Aorta (tissue), 5 donors: ENCODE measurements around the gene MKLN1. TPM values are rescaled to one million over a fixed set of nuclear protein-coding genes. Genes with fewer than 3 reads are reported as not detected.
"Not testable (repeated sequence)": the region's sequence is repeated elsewhere in the genome, so short reads cannot be mapped to it uniquely, and the experiment has no call there.

ENCODE experiments used
- ATAC-seq: fragments of 200-7000 bp; cut with Tn5 transposase; one replicate; pipeline ENCODE4 v1.9.1; 2022; ENCODE audit warnings: moderate library complexity; ENCODE audit not compliant: low FRiP score
- DNase-seq, 2 donors: peaks; one replicate each; pipeline ENCODE4 v3.0.0-alpha.2; 2020
- H3K27ac ChIP-seq, 2 donors: one replicate each; pipeline ENCODE4 v1.5.1; 2013; ENCODE audit warnings: low read length in 2 of 2, mild to moderate bottlenecking in 2 of 2, moderate library complexity in 2 of 2, control low read depth in 1 of 2, inconsistent platforms in 1 of 2, low read depth in 1 of 2
- H3K27me3 ChIP-seq, 2 donors: one replicate each; pipeline ENCODE4 v1.6.1; 2013; ENCODE audit warnings: control low read depth in 1 of 2, low read length in 1 of 2, mild to moderate bottlenecking in 1 of 2, moderate library complexity in 1 of 2; ENCODE audit not compliant: insufficient read depth in 2 of 2, control insufficient read depth in 1 of 2
- H3K36me3 ChIP-seq, 2 donors: one replicate each; pipeline ENCODE4 v1.6.1; 2013; ENCODE audit warnings: control low read depth in 1 of 2, low read length in 1 of 2, mild to moderate bottlenecking in 1 of 2; ENCODE audit not compliant: insufficient read depth in 2 of 2, control insufficient read depth in 1 of 2
- H3K4me1 ChIP-seq, 2 donors: one replicate each; pipeline ENCODE4 v1.6.1; 2013; ENCODE audit warnings: low read length in 2 of 2, control low read depth in 1 of 2, mild to moderate bottlenecking in 1 of 2, moderate library complexity in 1 of 2; ENCODE audit not compliant: insufficient read depth in 2 of 2, control insufficient read depth in 1 of 2
- H3K4me3 ChIP-seq, 2 donors: one replicate each; pipeline ENCODE4 v1.5.1; 2013; ENCODE audit warnings: low read length in 2 of 2, control low read depth in 1 of 2, mild to moderate bottlenecking in 1 of 2
- H3K9me3 ChIP-seq: one replicate; pipeline ENCODE4 v1.6.1; 2013; ENCODE audit warnings: mild to moderate bottlenecking, low read length; ENCODE audit not compliant: control insufficient read depth
- WGBS, 2 donors: extraction: QIAGEN DNeasy Blood & Tissue Kit; methylation state at CpG; one replicate each; pipeline ENCODE4 v1.1.7; 2013; 5-methylcytosine and 5-hydroxymethylcytosine counted together
- intact Hi-C, 2 donors: fragments of 100-400 bp; cut with DNase I; formaldehyde crosslinking; loops; one replicate each; pipeline versions ENCODE4 v1.14.2 to v1.15.0; 2022
- polyA plus RNA-seq, 2 donors: library from polyadenylated mRNA; stranded (reverse); fragments of 200-250 nt; gene quantifications; one replicate each; pipeline ENCODE4 v1.2.3, GENCODE V29; 2013
- total RNA-seq, 2 donors: library from RNA; stranded (reverse); fragmentation: NEBNext Ultra II Directional; extraction: Animal tissue kit (Norgen Biotek cat#: 25700); gene quantifications; one replicate each; pipeline ENCODE4 v1.2.1, GENCODE V29; 2021
- donor health status: healthy with polysubstance abuse.
- donor health status: Bipolar disorder and iron deficiency.
- donor health status: DM: no; HTN: no; CAD: no.
- donor health status: DM: no; HTN: no; CAD: no.
- donor health status: DM: yes; HTN: yes; CAD: no.

Gene MKLN1
- total and polyA plus RNA-seq, 4 donors, result 11.5 to 91.6 (median 45.2) TPM

DNA sequence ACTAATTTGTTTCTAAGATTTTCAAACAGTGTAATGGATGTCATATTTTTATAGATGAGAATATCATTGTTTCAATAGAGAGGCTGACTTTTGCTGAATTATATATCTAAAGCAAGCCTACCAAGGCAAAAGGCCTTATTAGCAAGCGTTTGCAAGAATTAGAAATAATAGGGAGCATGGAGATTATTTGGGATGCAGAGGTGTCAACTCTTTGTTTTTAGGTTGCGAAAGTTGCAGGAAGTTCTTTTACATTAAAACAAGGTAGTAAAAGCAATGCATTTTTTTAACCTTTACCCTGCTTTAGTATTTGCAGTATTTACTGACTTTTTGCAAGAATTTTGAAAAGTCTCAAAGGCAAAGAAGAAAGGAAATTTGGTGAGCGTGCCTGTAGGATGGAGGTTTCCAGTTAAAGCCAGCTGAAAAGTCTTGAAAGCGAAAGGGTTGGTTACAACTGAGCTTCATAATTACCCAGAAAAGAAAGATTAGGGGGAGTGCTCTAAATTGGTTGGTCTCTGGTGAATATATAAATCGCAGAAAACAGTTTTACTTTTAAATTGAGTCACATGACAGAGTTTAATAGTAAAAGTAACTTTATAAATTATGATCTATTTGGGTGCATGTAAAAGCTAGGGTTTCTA, 81.6 kb downstream of the MKLN1 start:
- H3K36me3 ChIP-seq, result no peaks in the 10 kb centered on the region
- DNase-seq (no peak), ATAC-seq (no peak)
- no peaks in the 10 kb centered on the region for H3K9me3 ChIP-seq
- WGBS, 2 donors, result 87 to 89% methylated on average over 5 of the region's 5 CpGs
- intact Hi-C loops, result loop anchor here in 1 of 2 donors (10.0 kb wide), 1 partner anchor 84 kb away; the partner anchor contains the start of gene MKLN1
- no peak overlapping the region for H3K27ac ChIP-seq
- H3K4me3 ChIP-seq, result no peak overlapping the region
- H3K27me3 ChIP-seq, result no peaks in the 10 kb centered on the region
- H3K4me1 ChIP-seq, result no peaks in the 10 kb centered on the region

DNA sequence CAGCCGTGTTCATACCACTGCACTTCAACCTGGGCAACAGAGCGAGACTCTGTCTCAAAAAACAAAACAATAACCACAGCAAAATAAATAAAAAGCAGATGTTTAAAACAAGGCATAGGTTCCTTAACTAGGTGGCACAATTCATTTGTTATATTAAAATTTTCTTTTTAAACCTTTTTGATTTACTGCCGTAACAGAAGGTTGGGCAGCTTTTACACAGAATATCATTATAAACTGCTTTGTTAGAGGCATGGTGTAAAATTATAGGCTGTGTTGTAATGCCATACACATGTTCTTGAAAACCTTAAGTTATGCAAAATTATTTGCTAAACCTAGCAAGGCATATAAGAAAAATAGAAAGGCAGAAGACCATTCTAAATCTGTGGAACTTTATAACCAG, 84.4 kb downstream of the MKLN1 start:
- Histone ChIP-seq H3K4me1 (no peaks in the 10 kb centered on the region), H3K9me3 (no peaks in the 10 kb centered on the region), H3K27ac (no peak overlapping the region), H3K4me3 (no peak overlapping the region), H3K36me3 (no peaks in the 10 kb centered on the region), H3K27me3 (no peaks in the 10 kb centered on the region)
- intact Hi-C loops, result no loop called here
- DNase-seq, result no peak
- no peak for ATAC-seq
- WGBS, 2 donors, result 97 to 98% methylated on average over 3 of the region's 3 CpGs

DNA sequence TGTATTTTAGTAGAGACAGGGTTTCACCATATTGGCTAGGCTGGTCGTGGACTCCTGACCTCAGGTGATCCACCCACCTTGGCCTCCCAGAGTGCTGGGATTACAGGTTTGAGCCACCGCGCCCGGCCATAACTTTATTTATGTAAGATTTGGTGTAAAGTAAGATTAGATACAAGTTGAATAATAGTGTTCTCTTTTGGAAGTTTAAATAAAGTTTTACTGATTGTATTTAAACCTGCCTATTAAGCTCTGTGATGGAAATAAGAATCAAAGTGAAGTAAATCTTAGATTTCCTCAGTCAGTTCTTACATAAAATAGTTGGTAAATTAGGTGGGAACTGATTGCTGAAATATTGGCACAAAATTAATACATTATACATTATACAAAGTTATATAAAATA, 86.0 kb downstream of the MKLN1 start:
- ATAC-seq, result no peak
- H3K36me3 ChIP-seq, result no peaks in the 10 kb centered on the region
- no peaks in the 10 kb centered on the region for H3K9me3 ChIP-seq
- 90 to 93% methylated on average over 4 of the region's 4 CpGs for WGBS, 2 donors
- no peaks in the 10 kb centered on the region for H3K27me3 ChIP-seq
- intact Hi-C loops, result no loop called here
- DNase-seq, result no peak
- H3K4me3 ChIP-seq, result no peak overlapping the region
- H3K4me1 ChIP-seq, result no peaks in the 10 kb centered on the region
- no peak overlapping the region for H3K27ac ChIP-seq

DNA sequence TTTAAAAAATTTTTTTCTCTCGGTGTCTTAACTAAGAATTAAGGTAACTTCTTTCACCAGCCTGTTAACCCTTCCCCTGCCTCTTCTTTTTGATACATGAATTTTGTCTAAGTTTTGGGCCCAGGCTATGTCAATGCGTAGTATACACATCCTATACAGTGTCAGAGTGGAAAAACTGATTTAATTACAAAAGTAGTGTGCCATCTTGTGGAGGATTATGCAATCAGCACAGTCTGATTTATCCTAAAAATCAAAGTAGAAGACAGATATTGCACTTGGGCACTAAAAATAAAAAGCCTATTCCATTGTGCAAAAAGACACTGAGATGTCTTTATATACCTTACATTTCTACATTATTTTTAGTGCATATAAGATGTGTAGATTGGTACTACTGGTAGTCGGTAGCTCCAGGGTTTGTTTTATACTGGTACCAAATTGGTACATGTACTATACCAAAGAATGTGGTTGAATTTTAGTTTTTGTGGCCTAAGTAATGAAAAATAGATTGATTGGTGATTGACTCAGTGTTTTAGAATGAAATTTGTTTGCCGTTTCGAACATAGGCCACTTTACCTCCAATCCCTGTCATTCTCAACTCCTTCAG, 96.6 kb downstream of the MKLN1 start:
- Histone ChIP-seq H3K36me3 (peaks cover 0 to 2% of the 10 kb centered on the region in 2 donors), H3K9me3 (no peaks in the 10 kb centered on the region), H3K27me3 (no peaks in the 10 kb centered on the region), H3K4me3 (no peak overlapping the region), H3K27ac (no peak overlapping the region), H3K4me1 (no peaks in the 10 kb centered on the region)
- ATAC-seq, result no peak
- intact Hi-C loops, result loop anchor here (10.0 kb wide), 3 partner anchors 310 to 530 kb away; no protein-coding TSS in a partner anchor
- DNase-seq, result no peak
- WGBS, 2 donors, result 67 to 68% methylated on average over 5 of the region's 5 CpGs

DNA sequence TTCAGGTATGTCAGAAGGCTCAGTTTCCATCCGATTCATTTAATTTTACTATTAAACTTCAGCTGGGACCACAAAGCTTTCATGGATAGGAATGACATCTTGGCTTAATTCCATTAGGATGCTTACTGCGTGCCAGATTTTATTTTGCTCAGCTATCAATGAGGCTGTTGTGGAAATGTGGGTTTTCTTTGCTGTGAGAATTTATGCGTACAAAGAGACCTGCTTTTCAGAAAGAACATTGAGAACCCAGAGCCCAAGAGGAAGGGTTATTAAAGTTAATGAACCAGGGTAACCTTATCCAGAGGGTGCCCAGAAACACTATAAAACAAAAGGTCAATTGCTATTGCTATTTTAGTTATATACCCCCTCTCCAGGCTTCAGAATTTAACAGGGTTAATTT, 98.3 kb downstream of the MKLN1 start:
- 35 to 36% methylated on average over 3 of the region's 3 CpGs for WGBS, 2 donors
- Histone ChIP-seq H3K4me1 (no peaks in the 10 kb centered on the region), H3K4me3 (no peak overlapping the region), H3K9me3 (no peaks in the 10 kb centered on the region), H3K36me3 (peaks cover 0 to 2% of the 10 kb centered on the region in 2 donors), H3K27me3 (no peaks in the 10 kb centered on the region), H3K27ac (no peak overlapping the region)
- ATAC-seq (no peak), DNase-seq (no peak)
- intact Hi-C loops, result loop anchor here (10.0 kb wide), 3 partner anchors 311 to 531 kb away; no protein-coding TSS in a partner anchor

DNA sequence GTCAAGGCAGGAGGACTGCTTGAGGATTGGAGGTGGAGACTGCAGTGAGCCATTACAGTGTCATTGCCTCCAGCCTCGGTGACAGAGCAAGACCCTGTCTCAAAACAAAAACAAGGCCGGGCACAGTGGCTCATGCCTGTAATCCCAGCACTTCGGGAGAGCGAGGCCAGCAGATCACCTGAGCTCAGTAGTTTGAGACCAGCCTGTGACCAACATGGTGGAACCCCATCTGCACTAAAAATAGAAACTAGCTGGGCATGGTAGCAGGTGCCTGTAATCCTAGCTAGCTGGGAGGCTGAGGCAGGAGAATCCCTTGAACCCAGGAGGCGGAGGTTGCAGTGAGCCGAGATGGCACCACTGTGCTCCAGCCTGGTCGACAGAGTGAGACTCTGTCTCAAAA, 103.2 kb downstream of the MKLN1 start:
- DNase-seq, H3K9me3 ChIP-seq, H3K27me3 ChIP-seq, H3K36me3 ChIP-seq, H3K27ac ChIP-seq, ATAC-seq, intact Hi-C loops, H3K4me1 ChIP-seq, H3K4me3 ChIP-seq: not testable (repeated sequence)
- WGBS, 2 donors, result 89 to 93% methylated on average over 7 of the region's 7 CpGs

DNA sequence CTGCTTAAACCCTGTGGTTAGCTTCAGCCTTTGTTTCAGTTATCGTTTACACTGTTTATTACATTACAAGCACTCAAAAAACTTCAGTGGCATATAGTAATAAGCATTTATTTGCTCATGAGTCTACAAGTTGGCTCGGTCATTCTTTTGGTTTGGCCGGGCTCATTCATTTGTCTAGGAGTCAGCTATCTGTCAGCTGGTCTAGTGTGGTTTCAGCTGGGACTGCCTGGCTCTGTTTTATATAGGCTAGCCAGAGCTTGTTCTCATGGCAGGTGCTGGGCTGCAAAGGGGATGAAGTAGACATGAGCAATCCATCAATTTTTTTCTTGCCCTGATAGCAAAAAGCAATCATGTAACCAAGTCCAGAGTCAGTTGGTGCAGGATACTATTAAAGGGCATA, 103.6 kb downstream of the MKLN1 start:
- no peaks in the 10 kb centered on the region for H3K4me1 ChIP-seq
- intact Hi-C loops, result no loop called here
- no peaks in the 10 kb centered on the region for H3K9me3 ChIP-seq
- 18 to 19% methylated on average over 3 of the region's 3 CpGs for WGBS, 2 donors
- H3K27ac ChIP-seq, result no peak overlapping the region
- no peak for ATAC-seq
- no peak for DNase-seq
- H3K4me3 ChIP-seq, result no peak overlapping the region
- no peaks in the 10 kb centered on the region for H3K36me3 ChIP-seq
- no peaks in the 10 kb centered on the region for H3K27me3 ChIP-seq

DNA sequence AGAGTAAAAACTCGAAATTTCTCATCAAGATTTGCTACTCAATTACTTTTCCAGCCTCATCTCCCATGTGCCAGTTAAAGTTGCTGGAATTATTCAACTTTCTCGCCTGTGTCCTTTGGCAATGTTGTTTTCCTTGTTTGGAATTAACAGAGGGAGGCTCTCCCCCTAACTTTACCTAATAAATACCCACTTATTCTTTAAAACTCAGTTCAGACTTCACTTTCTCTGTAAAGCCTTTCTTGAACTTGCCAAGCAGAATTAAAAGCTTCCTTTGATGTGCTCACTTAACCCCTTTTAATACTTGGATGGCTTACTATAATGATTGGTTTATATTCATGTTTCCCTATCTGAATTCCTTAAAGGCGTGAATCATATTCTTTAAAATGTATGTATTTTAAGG, 104.1 kb downstream of the MKLN1 start:
- Histone ChIP-seq H3K36me3 (no peaks in the 10 kb centered on the region), H3K4me1 (no peaks in the 10 kb centered on the region), H3K4me3 (no peak overlapping the region), H3K27ac (no peak overlapping the region), H3K27me3 (no peaks in the 10 kb centered on the region), H3K9me3 (no peaks in the 10 kb centered on the region)
- WGBS, 2 donors, result 75 to 78% methylated on average over 3 of the region's 3 CpGs
- intact Hi-C loops, result no loop called here
- DNase-seq (no peak), ATAC-seq (no peak)

DNA sequence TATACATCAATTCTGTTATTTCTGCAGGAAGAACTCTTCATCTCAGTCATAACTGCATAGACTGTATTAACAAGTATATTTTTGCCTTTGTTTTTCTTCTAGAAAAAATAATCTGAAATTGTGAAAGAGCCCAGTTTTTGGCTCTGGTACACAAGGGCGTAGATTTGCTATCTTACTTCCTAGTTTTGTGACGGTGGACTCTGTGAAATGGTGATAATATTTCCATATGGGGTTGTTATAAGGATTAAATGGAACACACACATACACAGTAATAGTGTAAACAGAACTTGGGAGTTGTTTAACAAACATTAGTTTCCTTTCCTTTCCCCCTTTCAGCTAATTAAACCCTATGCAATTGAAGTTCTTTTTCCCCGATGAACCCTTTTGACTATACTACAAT, 108.7 kb downstream of the MKLN1 start:
- Histone ChIP-seq H3K36me3 (peaks cover 2 to 4% of the 10 kb centered on the region in 2 donors), H3K27me3 (no peaks in the 10 kb centered on the region), H3K4me3 (no peak overlapping the region), H3K9me3 (no peaks in the 10 kb centered on the region), H3K27ac (no peak overlapping the region), H3K4me1 (no peaks in the 10 kb centered on the region)
- ATAC-seq, result no peak
- intact Hi-C loops, result no loop called here
- 56 to 57% methylated on average over 3 of the region's 3 CpGs for WGBS, 2 donors
- no peak for DNase-seq
